Psoas muscle (tissue), 8 donors: ENCODE measurements around the gene APBA3. TPM values are rescaled to one million over a fixed set of nuclear protein-coding genes. Genes with fewer than 3 reads are reported as not detected.
A peak's percentile ranks its signal among the peaks of the same experiment; 100 is the strongest.
"Not testable (repeated sequence)": the region's sequence is repeated elsewhere in the genome, so short reads cannot be mapped to it uniquely, and the experiment has no call there.

Experiments used
- ATAC-seq, 4 donors: fragments of 200-7000 bp; cut with Tn5 transposase; one replicate each; pipeline ENCODE4 v1.9.1; 2020; ENCODE audit warnings: moderate library complexity in 3 of 4, mild to moderate bottlenecking in 2 of 4
- DNase-seq, 2 donors: peaks; one replicate each; pipeline ENCODE4 v3.0.0-alpha.2; 2020
- H3K27ac ChIP-seq: fragments of 200-600 bp; one replicate; pipeline ENCODE4 v1.8.0; 2022
- H3K27me3 ChIP-seq, 3 donors: fragments of 200-600 bp in 1 of 3; one replicate each; pipeline versions ENCODE4 v1.6.1 to v1.8.0; 2013 to 2022; ENCODE audit warnings: low read length in 2 of 3, mild to moderate bottlenecking in 2 of 3, moderate library complexity in 1 of 3; ENCODE audit not compliant: insufficient read depth in 3 of 3
- H3K36me3 ChIP-seq, 2 donors: fragments of 200-600 bp in 1 of 2; one replicate each; pipeline versions ENCODE4 v1.6.1 to v1.8.0; 2013 to 2022; ENCODE audit warnings: low read depth in 1 of 2, mild to moderate bottlenecking in 1 of 2, moderate library complexity in 1 of 2; ENCODE audit not compliant: insufficient read depth in 1 of 2
- H3K4me1 ChIP-seq: fragments of 200-600 bp; one replicate; pipeline ENCODE4 v1.8.0; 2022
- H3K4me3 ChIP-seq: fragments of 200-600 bp; one replicate; pipeline ENCODE4 v1.8.0; 2022; ENCODE audit warnings: mild to moderate bottlenecking
- H3K9me3 ChIP-seq: fragments of 200-600 bp; one replicate; pipeline ENCODE4 v1.8.0; 2022
- WGBS, 3 donors: extraction: QIAGEN DNeasy Blood & Tissue Kit; methylation state at CpG; one replicate each; pipeline versions ENCODE4 v1.1.6 to v1.1.7; 2013; 5-methylcytosine and 5-hydroxymethylcytosine counted together
- intact Hi-C, 2 donors: fragments of 100-400 bp; cut with DNase I; formaldehyde crosslinking; loops; one replicate each; pipeline versions ENCODE4 v1.11.0 to v1.14.2; 2022
- polyA plus RNA-seq, 3 donors: library from polyadenylated mRNA; stranded (reverse); fragments of 200-250 nt; gene quantifications; one replicate each; pipeline ENCODE4 v1.2.3, GENCODE V29; 2013
- total RNA-seq, 4 donors: library from RNA; stranded (reverse); fragmentation: NEBNext Ultra II Directional in 2 of 4; extraction: Animal tissue kit (Norgen Biotek cat#: 25700) in 2 of 4; gene quantifications; one replicate each; pipeline versions ENCODE4 v1.2.1 to v1.2.4, GENCODE V29; 2021 to 2023
- TF ChIP-seq, protein P1 (sequence below): fragments of 200-600 bp; IDR thresholded peaks from one replicate; pipeline ENCODE4 v1.8.0; 2022; ENCODE audit warnings: antibody characterized with exemption
- donor health status: healthy with polysubstance abuse.
- donor health status: DM: no; HTN: no; CAD: no; lungs with moderate emphysema.
- donor health status: Bipolar disorder and iron deficiency.
- donor health status: healthy.
- donor health status: DM: yes; HTN: yes; CAD: no.
- donor health status: DM: no; HTN: no; CAD: no.
- donor health status: DM: no; HTN: no; CAD: no.
- donor health status: DM: yes; HTN: yes; CAD: no.

Gene APBA3
- total and polyA plus RNA-seq, 7 donors = 17.7 to 30.1 (median 19.4) TPM

DNA sequence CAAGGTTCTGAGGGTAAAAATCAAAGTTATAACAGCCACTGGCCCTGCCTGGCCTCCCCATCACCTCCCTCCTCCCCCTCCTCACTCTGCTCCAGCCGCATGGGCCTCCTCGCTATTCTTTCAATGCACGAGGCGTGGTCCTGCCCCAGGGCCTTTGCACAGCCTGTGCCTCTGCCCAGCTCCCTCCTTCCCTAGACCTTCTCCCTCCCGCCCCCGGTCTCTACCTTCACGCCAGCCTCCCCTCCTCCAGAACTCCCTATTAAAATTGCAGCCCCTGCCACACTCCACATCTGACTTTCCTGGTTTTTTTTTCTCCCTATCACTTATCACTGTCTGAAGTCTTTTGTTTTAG lies 7.2 kb upstream of the APBA3 start:
- Histone ChIP-seq H3K9me3 (no peaks in the 10 kb centered on the region), H3K4me1 (peaks cover under 1% of the 10 kb centered on the region), H3K4me3 (no peak overlapping the region), H3K27ac (no peak overlapping the region), H3K36me3 (peaks cover 0 to 51% of the 10 kb centered on the region in 2 donors), H3K27me3 (peaks cover 0 to 5% (median 0%) of the 10 kb centered on the region in 3 donors)
- 80 to 94% (median 92%) methylated on average over 7 of the region's 7 CpGs for WGBS, 3 donors
- intact Hi-C loops = no loop called here
- TF ChIP-seq, protein P1, sequence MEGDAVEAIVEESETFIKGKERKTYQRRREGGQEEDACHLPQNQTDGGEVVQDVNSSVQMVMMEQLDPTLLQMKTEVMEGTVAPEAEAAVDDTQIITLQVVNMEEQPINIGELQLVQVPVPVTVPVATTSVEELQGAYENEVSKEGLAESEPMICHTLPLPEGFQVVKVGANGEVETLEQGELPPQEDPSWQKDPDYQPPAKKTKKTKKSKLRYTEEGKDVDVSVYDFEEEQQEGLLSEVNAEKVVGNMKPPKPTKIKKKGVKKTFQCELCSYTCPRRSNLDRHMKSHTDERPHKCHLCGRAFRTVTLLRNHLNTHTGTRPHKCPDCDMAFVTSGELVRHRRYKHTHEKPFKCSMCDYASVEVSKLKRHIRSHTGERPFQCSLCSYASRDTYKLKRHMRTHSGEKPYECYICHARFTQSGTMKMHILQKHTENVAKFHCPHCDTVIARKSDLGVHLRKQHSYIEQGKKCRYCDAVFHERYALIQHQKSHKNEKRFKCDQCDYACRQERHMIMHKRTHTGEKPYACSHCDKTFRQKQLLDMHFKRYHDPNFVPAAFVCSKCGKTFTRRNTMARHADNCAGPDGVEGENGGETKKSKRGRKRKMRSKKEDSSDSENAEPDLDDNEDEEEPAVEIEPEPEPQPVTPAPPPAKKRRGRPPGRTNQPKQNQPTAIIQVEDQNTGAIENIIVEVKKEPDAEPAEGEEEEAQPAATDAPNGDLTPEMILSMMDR = no peak
- no peak for ATAC-seq
- DNase-seq = no peak

DNA sequence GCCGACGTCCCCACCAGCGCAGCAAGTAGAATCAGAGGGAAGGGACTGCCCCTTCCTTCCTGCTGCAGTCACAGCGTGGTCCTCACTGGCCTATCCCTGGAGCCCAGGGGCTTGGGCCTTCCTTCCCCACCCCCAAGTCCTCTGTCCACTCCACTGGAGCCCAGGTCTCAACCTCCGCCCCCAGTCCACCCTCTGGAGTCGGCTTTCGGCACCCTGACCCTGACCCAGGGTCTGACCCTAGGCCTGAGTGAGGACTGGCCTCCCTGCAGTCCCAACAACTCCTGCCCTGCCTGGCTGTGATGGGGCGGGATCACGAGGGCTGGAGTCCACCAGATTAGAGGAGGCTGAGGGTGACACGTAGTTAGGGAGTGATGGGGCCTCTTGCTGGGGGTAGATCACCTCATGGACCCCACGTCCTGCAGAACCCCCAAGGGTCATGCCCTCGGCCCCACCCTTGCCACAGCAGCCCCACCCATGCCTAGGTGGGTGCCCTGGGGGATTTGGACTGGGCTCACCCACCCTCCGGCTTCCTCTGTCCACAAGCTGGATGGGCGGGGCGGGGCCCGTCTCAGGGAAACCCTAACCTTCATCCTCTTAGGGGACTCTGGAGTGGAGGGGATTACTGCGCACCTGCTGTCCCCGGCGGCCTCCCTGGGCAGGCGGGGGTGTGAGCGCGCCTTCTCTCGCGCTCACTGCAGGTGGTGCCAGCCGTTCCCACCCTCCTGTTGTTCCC lies 6.7 kb upstream of the APBA3 start:
- Histone ChIP-seq H3K36me3 (peaks cover 0 to 51% of the 10 kb centered on the region in 2 donors), H3K4me1 (peaks cover 4% of the 10 kb centered on the region), H3K27ac (no peak overlapping the region), H3K27me3 (peaks cover 0 to 5% (median 0%) of the 10 kb centered on the region in 3 donors), H3K4me3 (no peak overlapping the region), H3K9me3 (no peaks in the 10 kb centered on the region)
- WGBS, 3 donors = 79 to 84% (median 82%) methylated on average over 22 to 25 of the region's 25 CpGs
- TF ChIP-seq, protein P1 = no peak
- ATAC-seq = peak in 1 of 4 donors; percentile 15
- intact Hi-C loops = no loop called here
- no peak for DNase-seq

DNA sequence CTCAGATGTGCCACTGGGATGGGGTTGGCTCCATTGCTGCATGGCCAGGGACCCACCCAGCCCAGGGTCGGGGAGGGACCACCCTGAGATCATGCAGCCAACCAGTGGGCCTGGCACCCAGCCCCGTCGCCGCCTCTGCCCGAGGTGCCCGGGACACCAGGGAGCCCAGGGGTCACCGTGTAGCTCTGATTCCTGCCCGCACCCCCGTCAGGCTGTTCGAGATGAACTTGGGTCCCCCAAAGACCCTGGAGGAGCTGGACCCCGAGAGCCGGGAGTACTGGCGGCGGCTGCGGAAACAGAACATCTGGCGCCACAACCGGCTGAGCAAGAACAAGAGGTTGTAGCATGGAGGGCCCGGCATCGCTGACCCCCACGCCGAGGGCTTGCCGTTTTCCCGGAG lies 5.6 kb upstream of the APBA3 start:
- peaks cover 0 to 5% (median 0%) of the 10 kb centered on the region in 3 donors for H3K27me3 ChIP-seq
- H3K27ac ChIP-seq = no peak overlapping the region
- peaks cover 0 to 51% of the 10 kb centered on the region in 2 donors for H3K36me3 ChIP-seq
- WGBS, 3 donors = 90 to 93% (median 93%) methylated on average over 23 of the region's 23 CpGs
- H3K4me1 ChIP-seq = peaks cover 4% of the 10 kb centered on the region
- ATAC-seq (no peak), DNase-seq (peak in 1 of 2 donors; percentile 52)
- no peak overlapping the region for H3K4me3 ChIP-seq
- intact Hi-C loops = no loop called here
- no peaks in the 10 kb centered on the region for H3K9me3 ChIP-seq
- TF ChIP-seq, protein P1 = no peak

DNA sequence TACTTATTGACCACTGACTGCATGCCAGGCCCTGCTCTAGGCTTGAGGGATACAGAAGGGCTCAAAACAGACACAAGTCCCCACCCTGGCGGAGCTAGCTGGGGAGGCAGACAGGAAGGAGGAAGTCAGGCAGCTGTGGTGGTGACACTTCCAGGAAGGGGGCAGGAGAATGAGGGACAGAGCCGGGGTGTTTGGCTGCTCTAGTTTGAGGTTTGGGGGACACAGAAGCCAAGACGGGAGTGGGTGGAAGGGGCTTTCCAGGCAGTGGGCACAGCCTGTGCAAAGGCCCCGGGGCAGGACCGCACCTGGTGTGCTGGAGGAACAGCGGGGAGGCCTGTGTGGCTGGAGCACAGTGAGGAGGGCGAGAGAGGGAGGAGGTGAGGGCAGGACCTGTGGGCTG lies 5.0 kb upstream of the APBA3 start:
- Histone ChIP-seq H3K27me3 (peaks cover 0 to 2% (median 0%) of the 10 kb centered on the region in 3 donors), H3K4me3 (no peak overlapping the region), H3K9me3 (no peaks in the 10 kb centered on the region), H3K36me3 (peaks cover 0 to 51% of the 10 kb centered on the region in 2 donors), H3K27ac (no peak overlapping the region), H3K4me1 (peaks cover 4% of the 10 kb centered on the region)
- WGBS, 3 donors = 87 to 95% (median 95%) methylated on average over 7 of the region's 7 CpGs
- TF ChIP-seq, protein P1 = no peak
- DNase-seq (no peak), ATAC-seq (no peak)
- intact Hi-C loops = no loop called here

DNA sequence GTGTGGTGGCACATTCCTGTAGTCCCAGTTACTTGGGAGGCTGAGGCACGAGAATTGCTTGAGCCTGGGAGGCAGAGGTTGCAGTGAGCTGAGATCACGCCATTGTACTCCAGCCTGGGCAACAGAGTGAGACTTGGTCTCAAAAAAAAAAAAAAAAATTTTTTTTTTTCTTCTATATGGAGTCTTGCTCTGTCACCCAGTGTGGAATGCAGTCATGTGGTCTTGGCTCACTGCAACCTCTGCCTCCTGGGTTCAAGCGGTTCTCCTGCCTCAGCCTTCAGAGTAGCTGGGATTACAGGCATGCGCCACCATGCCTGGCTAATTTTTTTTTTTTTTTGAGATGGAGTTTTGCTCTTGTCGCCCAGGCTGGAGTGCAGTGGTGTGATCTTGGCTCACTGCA lies 4.3 kb upstream of the APBA3 start:
- 94 to 98% (median 96%) methylated on average over 5 of the region's 5 CpGs for WGBS, 3 donors
- peaks cover 0 to 51% of the 10 kb centered on the region in 2 donors for H3K36me3 ChIP-seq
- H3K4me1 ChIP-seq, ATAC-seq, H3K9me3 ChIP-seq, H3K4me3 ChIP-seq, intact Hi-C loops, H3K27me3 ChIP-seq, H3K27ac ChIP-seq, DNase-seq: not testable (repeated sequence)
